SK-N-MC (cell line): ENCODE measurements around the gene CHRNG.

Experiments
- EZH2 ChIP-seq: fragments of 200-600 bp; sonication (generic); IDR thresholded peaks from one replicate; pipeline ENCODE4 v1.6.1; 2017; ENCODE audit warnings: antibody characterized with exemption
- POLR2AphosphoS5 ChIP-seq: IDR thresholded peaks from 2 replicates; pipeline ENCODE4 v1.6.1; 2012; ENCODE audit warnings: mild to moderate bottlenecking, low read depth, low read length, borderline replicate concordance

GRCh38 chr2:232495292-232495691 lies 44.2 kb upstream of the CHRNG start:
- TF ChIP-seq POLR2AphosphoS5: no peak
- TF ChIP-seq EZH2: no peak
